Right ventricle myocardium superior (tissue), 1 donor: ENCODE data around the gene RPS18. TPM values are rescaled to one million over a fixed set of nuclear protein-coding genes. Genes with fewer than 3 reads are reported as not detected.
A peak's percentile ranks its signal among the peaks of the same experiment; 100 is the strongest.

Experiments used
- ATAC-seq: fragments of 200-7000 bp; cut with Tn5 transposase; one replicate; pipeline ENCODE4 v1.9.1; 2020; ENCODE audit warnings: mild to moderate bottlenecking; ENCODE audit not compliant: poor library complexity
- DNase-seq: peaks from one replicate; pipeline ENCODE4 v3.0.0-alpha.2; 2020
- intact Hi-C: fragments of 100-400 bp; cut with DNase I; formaldehyde crosslinking; loops from one replicate; pipeline ENCODE4 v1.11.2; 2022
- microRNA-seq: library from miRNA; unstranded; fragments of <30 nt; microRNA quantifications from one replicate; pipeline ENCODE4 v1.2.0, GENCODE V29; 2020
- total RNA-seq: library from RNA; stranded (reverse); fragmentation: NEBNext Ultra II Directional; extraction: Animal tissue kit (Norgen Biotek cat#: 25700); gene quantifications from one replicate; pipeline ENCODE4 v1.2.1, GENCODE V29; 2021
- donor health status: DM: no; HTN: yes; CAD: no; lungs with severe emphysema.

Gene RPS18
- total RNA-seq, 1 donor from 2014 or later: 863 TPM

GRCh38 chr6:33320315-33321181 lies 48.7 kb downstream of the RPS18 start:
- intact Hi-C loops: no loop called here
- DNase-seq (peak; percentile 79), ATAC-seq (no peak)

- DNase-seq (no peak), ATAC-seq (no peak)
- intact Hi-C loops: no loop called here
Measured at GRCh38 chr6:33321227-33321626, 49.4 kb downstream of the RPS18 start.

- intact Hi-C loops: no loop called here
- no peak for DNase-seq
- ATAC-seq: no peak
Measured at GRCh38 chr6:33323623-33323948, 51.7 kb downstream of the RPS18 start.

- ATAC-seq: no peak
- intact Hi-C loops: no loop called here
Measured at GRCh38 chr6:33324125-33324524, 52.2 kb downstream of the RPS18 start.

More at GRCh38 chr6:33324125-33324524, 52.2 kb downstream of the RPS18 start:
- no peak for DNase-seq

Small RNA genes within 50 kb of the gene (microRNA-seq; reads per million reads assigned to microRNA genes)
- gene MIR6834: not detected
- gene MIR6873: not detected

Other genes with a start within 250 kb of the RPS18 start
- 34.1 TPM for gene HLA-DPA1, start 198.4 kb upstream of the RPS18 start, total RNA-seq
- 29.8 TPM for gene HLA-DPB1, start 196.1 kb upstream of the RPS18 start, total RNA-seq
- 0.94 TPM for gene COL11A2, start 79.6 kb upstream of the RPS18 start, total RNA-seq
- gene RXRB, start 71.4 kb upstream of the RPS18 start, total RNA-seq: 37.9 TPM
- 46.0 TPM for gene SLC39A7, start 71.2 kb upstream of the RPS18 start, total RNA-seq
- 25.1 TPM for gene HSD17B8, start 67.4 kb upstream of the RPS18 start, total RNA-seq
- gene RING1, start 63.6 kb upstream of the RPS18 start, total RNA-seq: 26.4 TPM
- 30.4 TPM for gene VPS52, start 199 bp upstream of the RPS18 start, total RNA-seq
- gene B3GALT4, start 5.0 kb downstream of the RPS18 start, total RNA-seq: 8.3 TPM
- 12.8 TPM for gene WDR46, start 17.2 kb downstream of the RPS18 start, total RNA-seq
- 44.4 TPM for gene PFDN6, start 17.5 kb downstream of the RPS18 start, total RNA-seq
- gene RGL2, start 26.9 kb downstream of the RPS18 start, total RNA-seq: 60.5 TPM
- 78.2 TPM for gene TAPBP, start 42.0 kb downstream of the RPS18 start, total RNA-seq
- gene ZBTB22, start 45.7 kb downstream of the RPS18 start, total RNA-seq: 11.6 TPM
- 18.2 TPM for gene DAXX, start 50.9 kb downstream of the RPS18 start, total RNA-seq
- gene KIFC1, start 119.7 kb downstream of the RPS18 start, total RNA-seq: 0.97 TPM
- 50.6 TPM for gene PHF1, start 138.9 kb downstream of the RPS18 start, total RNA-seq
- 102 TPM for gene CUTA, start 146.0 kb downstream of the RPS18 start, total RNA-seq
- gene SYNGAP1, start 148.0 kb downstream of the RPS18 start, total RNA-seq: 4.8 TPM
- gene ZBTB9, start 182.5 kb downstream of the RPS18 start, total RNA-seq: 4.3 TPM